ENCODE results near the gene ASPA. TPM values are rescaled to one million over a fixed set of nuclear protein-coding genes. Genes with fewer than 3 reads are reported as not detected.

ASPA gene
- total and polyA plus RNA-seq, 10 of the 15 experiments (the other 5 are each of a cell fraction or from before 2014, with no cell fraction given) = 0.04 to 0.30 TPM; not detected in 8

DNA sequence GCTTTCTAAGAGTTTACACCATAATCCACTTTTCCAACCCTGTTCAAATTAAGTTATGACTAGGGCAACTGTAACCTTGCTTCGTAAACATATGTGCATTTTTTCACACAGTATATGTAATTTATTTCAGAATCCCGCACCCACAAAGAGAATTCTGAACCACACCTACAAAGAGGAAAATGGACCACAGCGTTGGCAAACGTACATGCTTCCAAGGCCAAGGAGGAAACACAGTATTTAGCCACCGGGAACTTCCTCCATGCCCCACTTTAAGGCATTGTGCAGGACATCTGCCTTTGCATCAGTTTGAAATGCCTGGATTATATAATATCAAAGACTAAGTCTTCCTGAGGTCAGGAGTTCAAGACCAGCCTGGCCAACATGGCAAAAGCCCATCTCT lies 6.3 kb upstream of the ASPA start:
- FAIRE-seq = no peak
- no peak for DNase-seq (ENCODE audit: low read depth, low spot score)
- Histone ChIP-seq H3K79me2 (ENCODE audit: control insufficient read depth, insufficient read depth, low read length) (no peaks in the 10 kb centered on the region), H2AFZ (ENCODE audit: control insufficient read depth, low read depth, low read length) (no peak overlapping the region), H4K20me1 (ENCODE audit: control insufficient read depth, insufficient read depth) (no peaks in the 10 kb centered on the region), H3K4me1 (ENCODE audit: control insufficient read depth, insufficient read depth, low read length) (no peaks in the 10 kb centered on the region), H3K27ac (ENCODE audit: control insufficient read depth, insufficient read depth) (no peak overlapping the region), H3K27me3 (replicated peaks in 1 of 2; ENCODE audit: control insufficient read depth in 2 of 2, insufficient read depth in 2 of 2, low read length in 1 of 2) (no peaks in the 10 kb centered on the region), H3K4me2 (ENCODE audit: control insufficient read depth, insufficient read depth) (no peak overlapping the region), H3K9ac (ENCODE audit: control insufficient read depth, insufficient read depth, low read length) (no peak overlapping the region), H3K36me3 (ENCODE audit: control insufficient read depth in 2 of 2, insufficient read depth in 2 of 2, low read length in 1 of 2) (no peaks in the 10 kb centered on the region), H3K4me3 (no peak overlapping the region), H3K9me3 (replicated peaks; ENCODE audit: control insufficient read depth, insufficient read depth, low read length) (no peaks in the 10 kb centered on the region)
- SMC1A ChIA-PET (ENCODE audit: uncharacterized antibody, unreplicated experiment) = no interaction called here
- WGBS (ENCODE audit: insufficient coverage, insufficient replicate concordance, low lambda C conversion rate, missing lambda C conversion rate) = 42% methylated on average over 5 of the region's 5 CpGs
- intact Hi-C loops (cut with micrococcal nuclease; ENCODE audit: unreplicated experiment) (no loop called here), in situ Hi-C loops (cut with MboI) (no loop called here)
- BruUV-seq (replicated peaks) = no TSS peak
- RAD21 ChIA-PET (ENCODE audit: unreplicated experiment) = no interaction called here
- CTCF ChIA-PET = no interaction called here
- ATAC-seq = no peak
- POLR2A ChIA-PET = no interaction called here
- no peak for TF ChIP-seq TCF7 (IDR thresholded peaks at IDR 0.05; ENCODE audit: borderline replicate concordance)
- no peak for TF ChIP-seq JUND (IDR thresholded peaks at IDR 0.05; ENCODE audit: low read depth, low read length)
- TF ChIP-seq SMARCA5 (IDR thresholded peaks at IDR 0.05) = no peak
- TF ChIP-seq ATF7 (IDR thresholded peaks at IDR 0.05; ENCODE audit: low read depth) = no peak
- no peak for TF ChIP-seq RCOR1 (conservative IDR thresholded peaks at IDR 0.05; ENCODE audit: low read depth, low read length)
- no peak for TF ChIP-seq YBX1 (IDR thresholded peaks at IDR 0.05)
- TF ChIP-seq, protein P1, sequence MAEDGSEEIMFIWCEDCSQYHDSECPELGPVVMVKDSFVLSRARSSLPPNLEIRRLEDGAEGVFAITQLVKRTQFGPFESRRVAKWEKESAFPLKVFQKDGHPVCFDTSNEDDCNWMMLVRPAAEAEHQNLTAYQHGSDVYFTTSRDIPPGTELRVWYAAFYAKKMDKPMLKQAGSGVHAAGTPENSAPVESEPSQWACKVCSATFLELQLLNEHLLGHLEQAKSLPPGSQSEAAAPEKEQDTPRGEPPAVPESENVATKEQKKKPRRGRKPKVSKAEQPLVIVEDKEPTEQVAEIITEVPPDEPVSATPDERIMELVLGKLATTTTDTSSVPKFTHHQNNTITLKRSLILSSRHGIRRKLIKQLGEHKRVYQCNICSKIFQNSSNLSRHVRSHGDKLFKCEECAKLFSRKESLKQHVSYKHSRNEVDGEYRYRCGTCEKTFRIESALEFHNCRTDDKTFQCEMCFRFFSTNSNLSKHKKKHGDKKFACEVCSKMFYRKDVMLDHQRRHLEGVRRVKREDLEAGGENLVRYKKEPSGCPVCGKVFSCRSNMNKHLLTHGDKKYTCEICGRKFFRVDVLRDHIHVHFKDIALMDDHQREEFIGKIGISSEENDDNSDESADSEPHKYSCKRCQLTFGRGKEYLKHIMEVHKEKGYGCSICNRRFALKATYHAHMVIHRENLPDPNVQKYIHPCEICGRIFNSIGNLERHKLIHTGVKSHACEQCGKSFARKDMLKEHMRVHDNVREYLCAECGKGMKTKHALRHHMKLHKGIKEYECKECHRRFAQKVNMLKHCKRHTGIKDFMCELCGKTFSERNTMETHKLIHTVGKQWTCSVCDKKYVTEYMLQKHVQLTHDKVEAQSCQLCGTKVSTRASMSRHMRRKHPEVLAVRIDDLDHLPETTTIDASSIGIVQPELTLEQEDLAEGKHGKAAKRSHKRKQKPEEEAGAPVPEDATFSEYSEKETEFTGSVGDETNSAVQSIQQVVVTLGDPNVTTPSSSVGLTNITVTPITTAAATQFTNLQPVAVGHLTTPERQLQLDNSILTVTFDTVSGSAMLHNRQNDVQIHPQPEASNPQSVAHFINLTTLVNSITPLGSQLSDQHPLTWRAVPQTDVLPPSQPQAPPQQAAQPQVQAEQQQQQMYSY (CRISPR knock-in tag; IDR thresholded peaks at IDR 0.05) = no peak
- TF ChIP-seq, protein P2, sequence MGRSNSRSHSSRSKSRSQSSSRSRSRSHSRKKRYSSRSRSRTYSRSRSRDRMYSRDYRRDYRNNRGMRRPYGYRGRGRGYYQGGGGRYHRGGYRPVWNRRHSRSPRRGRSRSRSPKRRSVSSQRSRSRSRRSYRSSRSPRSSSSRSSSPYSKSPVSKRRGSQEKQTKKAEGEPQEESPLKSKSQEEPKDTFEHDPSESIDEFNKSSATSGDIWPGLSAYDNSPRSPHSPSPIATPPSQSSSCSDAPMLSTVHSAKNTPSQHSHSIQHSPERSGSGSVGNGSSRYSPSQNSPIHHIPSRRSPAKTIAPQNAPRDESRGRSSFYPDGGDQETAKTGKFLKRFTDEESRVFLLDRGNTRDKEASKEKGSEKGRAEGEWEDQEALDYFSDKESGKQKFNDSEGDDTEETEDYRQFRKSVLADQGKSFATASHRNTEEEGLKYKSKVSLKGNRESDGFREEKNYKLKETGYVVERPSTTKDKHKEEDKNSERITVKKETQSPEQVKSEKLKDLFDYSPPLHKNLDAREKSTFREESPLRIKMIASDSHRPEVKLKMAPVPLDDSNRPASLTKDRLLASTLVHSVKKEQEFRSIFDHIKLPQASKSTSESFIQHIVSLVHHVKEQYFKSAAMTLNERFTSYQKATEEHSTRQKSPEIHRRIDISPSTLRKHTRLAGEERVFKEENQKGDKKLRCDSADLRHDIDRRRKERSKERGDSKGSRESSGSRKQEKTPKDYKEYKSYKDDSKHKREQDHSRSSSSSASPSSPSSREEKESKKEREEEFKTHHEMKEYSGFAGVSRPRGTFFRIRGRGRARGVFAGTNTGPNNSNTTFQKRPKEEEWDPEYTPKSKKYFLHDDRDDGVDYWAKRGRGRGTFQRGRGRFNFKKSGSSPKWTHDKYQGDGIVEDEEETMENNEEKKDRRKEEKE (IDR thresholded peaks at IDR 0.05) = no peak
- TF ChIP-seq FOXM1 (IDR thresholded peaks at IDR 0.05; ENCODE audit: low read depth, low read length) = no peak
- TF ChIP-seq, protein P3, sequence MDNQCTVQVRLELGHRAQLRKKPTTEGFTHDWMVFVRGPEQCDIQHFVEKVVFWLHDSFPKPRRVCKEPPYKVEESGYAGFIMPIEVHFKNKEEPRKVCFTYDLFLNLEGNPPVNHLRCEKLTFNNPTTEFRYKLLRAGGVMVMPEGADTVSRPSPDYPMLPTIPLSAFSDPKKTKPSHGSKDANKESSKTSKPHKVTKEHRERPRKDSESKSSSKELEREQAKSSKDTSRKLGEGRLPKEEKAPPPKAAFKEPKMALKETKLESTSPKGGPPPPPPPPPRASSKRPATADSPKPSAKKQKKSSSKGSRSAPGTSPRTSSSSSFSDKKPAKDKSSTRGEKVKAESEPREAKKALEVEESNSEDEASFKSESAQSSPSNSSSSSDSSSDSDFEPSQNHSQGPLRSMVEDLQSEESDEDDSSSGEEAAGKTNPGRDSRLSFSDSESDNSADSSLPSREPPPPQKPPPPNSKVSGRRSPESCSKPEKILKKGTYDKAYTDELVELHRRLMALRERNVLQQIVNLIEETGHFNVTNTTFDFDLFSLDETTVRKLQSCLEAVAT (IDR thresholded peaks at IDR 0.05) = no peak
- no peak for TF ChIP-seq HDAC2 (IDR thresholded peaks at IDR 0.05)
- no peak for TF ChIP-seq ETV6 (conservative IDR thresholded peaks at IDR 0.05 in 1 of 2, IDR thresholded peaks at IDR 0.05 in 1 of 2; ENCODE audit: borderline replicate concordance in 1 of 2, low read depth in 1 of 2)
- no peak for TF ChIP-seq BCL11A (IDR thresholded peaks at IDR 0.05; ENCODE audit: low read depth, low read length)
- TF ChIP-seq IKZF1 (conservative IDR thresholded peaks at IDR 0.05) = no peak
- TF ChIP-seq RAD51 (IDR thresholded peaks at IDR 0.05) = no peak
- TF ChIP-seq NFYA (IDR thresholded peaks at IDR 0.05; ENCODE audit: borderline replicate concordance, low read depth, low read length) = no peak

All from GM12878 (cell line).